Osteocyte (in vitro differentiated cells): ENCODE results near the gene FAM240B. TPM values are rescaled to one million over a fixed set of nuclear protein-coding genes. Genes with fewer than 3 reads are reported as not detected.

Experiments
- DNase-seq: peaks from one replicate; pipeline ENCODE4 v3.0.0; 2021; ENCODE audit warnings: mixed read lengths; ENCODE audit not compliant: unreplicated experiment; ENCODE audit errors: extremely low spot score
- H3K27ac Mint-ChIP-seq: one replicate; pipeline ENCODE4 v1.8.0; 2021; ENCODE audit warnings: mild to moderate bottlenecking, mixed read lengths; ENCODE audit not compliant: unreplicated experiment
- H3K27me3 Mint-ChIP-seq: one replicate; pipeline ENCODE4 v1.8.0; 2021; ENCODE audit warnings: mixed read lengths; ENCODE audit not compliant: unreplicated experiment
- H3K36me3 Mint-ChIP-seq: one replicate; pipeline ENCODE4 v1.8.0; 2021; ENCODE audit warnings: mixed read lengths; ENCODE audit not compliant: unreplicated experiment
- H3K4me1 Mint-ChIP-seq: one replicate; pipeline ENCODE4 v1.8.0; 2021; ENCODE audit warnings: mixed read lengths; ENCODE audit not compliant: unreplicated experiment
- H3K4me3 Mint-ChIP-seq: one replicate; pipeline ENCODE4 v1.8.0; 2021; ENCODE audit warnings: mild to moderate bottlenecking, moderate library complexity, mixed read lengths; ENCODE audit not compliant: unreplicated experiment
- H3K9me3 Mint-ChIP-seq: one replicate; pipeline ENCODE4 v1.8.0; 2021; ENCODE audit warnings: mixed read lengths; ENCODE audit not compliant: unreplicated experiment
- total RNA-seq: library from RNA; stranded (reverse); gene quantifications from 2 replicates; pipeline ENCODE4 v1.2.1, GENCODE V29; 2021
- TF ChIP-seq, protein P1 (sequence below): fragments of 200-600 bp; sonication (generic); IDR thresholded peaks from 2 replicates; pipeline ENCODE4 v1.5.0; 2021; ENCODE audit warnings: antibody characterized with exemption, mild to moderate bottlenecking, moderate library complexity

The FAM240B gene
- total RNA-seq, 1 donor from 2014 or later, result not detected

GRCh38 chr9:38683336-38683735, 36.6 kb downstream of the FAM240B start:
- Mint-ChIP-seq H3K36me3 (no peaks in the 10 kb centered on the region), H3K27ac (no peak overlapping the region), H3K27me3 (no peaks in the 10 kb centered on the region), H3K9me3 (no peaks in the 10 kb centered on the region), H3K4me1 (peaks cover 63% of the 10 kb centered on the region), H3K4me3 (no peak overlapping the region)
- DNase-seq, result no peak
- TF ChIP-seq, protein P1, sequence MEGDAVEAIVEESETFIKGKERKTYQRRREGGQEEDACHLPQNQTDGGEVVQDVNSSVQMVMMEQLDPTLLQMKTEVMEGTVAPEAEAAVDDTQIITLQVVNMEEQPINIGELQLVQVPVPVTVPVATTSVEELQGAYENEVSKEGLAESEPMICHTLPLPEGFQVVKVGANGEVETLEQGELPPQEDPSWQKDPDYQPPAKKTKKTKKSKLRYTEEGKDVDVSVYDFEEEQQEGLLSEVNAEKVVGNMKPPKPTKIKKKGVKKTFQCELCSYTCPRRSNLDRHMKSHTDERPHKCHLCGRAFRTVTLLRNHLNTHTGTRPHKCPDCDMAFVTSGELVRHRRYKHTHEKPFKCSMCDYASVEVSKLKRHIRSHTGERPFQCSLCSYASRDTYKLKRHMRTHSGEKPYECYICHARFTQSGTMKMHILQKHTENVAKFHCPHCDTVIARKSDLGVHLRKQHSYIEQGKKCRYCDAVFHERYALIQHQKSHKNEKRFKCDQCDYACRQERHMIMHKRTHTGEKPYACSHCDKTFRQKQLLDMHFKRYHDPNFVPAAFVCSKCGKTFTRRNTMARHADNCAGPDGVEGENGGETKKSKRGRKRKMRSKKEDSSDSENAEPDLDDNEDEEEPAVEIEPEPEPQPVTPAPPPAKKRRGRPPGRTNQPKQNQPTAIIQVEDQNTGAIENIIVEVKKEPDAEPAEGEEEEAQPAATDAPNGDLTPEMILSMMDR, result no peak

DNA sequence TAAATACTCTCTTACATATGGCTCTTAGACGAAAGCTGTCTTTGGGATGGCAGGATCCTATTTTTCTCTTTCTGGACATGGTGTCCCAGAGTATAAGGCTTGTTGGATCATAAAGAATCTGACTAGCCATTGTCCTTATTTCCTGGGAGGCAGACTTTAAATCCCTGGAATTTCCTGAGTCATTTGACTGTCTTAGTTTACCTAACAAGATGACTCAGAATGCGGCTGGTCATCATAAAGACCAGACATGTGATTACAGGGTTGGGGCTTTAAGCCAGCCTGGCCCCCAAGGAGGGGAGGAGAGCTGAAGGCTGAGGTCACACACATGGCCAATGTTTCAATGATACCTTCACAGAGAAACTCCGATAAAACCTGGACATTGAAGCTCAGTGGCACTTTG, 37.2 kb downstream of the FAM240B start:
- Mint-ChIP-seq H3K36me3 (no peaks in the 10 kb centered on the region), H3K9me3 (no peaks in the 10 kb centered on the region), H3K27me3 (peaks cover 3% of the 10 kb centered on the region), H3K4me3 (no peak overlapping the region), H3K4me1 (peaks cover 59% of the 10 kb centered on the region), H3K27ac (peak overlapping the region; percentile 61)
- TF ChIP-seq, protein P1, result no peak
- no peak for DNase-seq

- Mint-ChIP-seq H3K4me1 (peaks cover 58% of the 10 kb centered on the region), H3K27me3 (peaks cover 9% of the 10 kb centered on the region), H3K4me3 (no peak overlapping the region), H3K27ac (peak overlapping the region; percentile 61), H3K36me3 (peaks cover 3% of the 10 kb centered on the region), H3K9me3 (no peaks in the 10 kb centered on the region)
- DNase-seq, result no peak
- TF ChIP-seq, protein P1, result no peak
Measured at GRCh38 chr9:38681747-38682227, 38.1 kb downstream of the FAM240B start.

- Mint-ChIP-seq H3K4me3 (no peak overlapping the region), H3K4me1 (peaks cover 52% of the 10 kb centered on the region), H3K9me3 (no peaks in the 10 kb centered on the region), H3K27ac (no peak overlapping the region), H3K27me3 (peaks cover 11% of the 10 kb centered on the region), H3K36me3 (peaks cover 3% of the 10 kb centered on the region)
- no peak for DNase-seq
- TF ChIP-seq, protein P1, result no peak
Measured at GRCh38 chr9:38680837-38681445, 39.0 kb downstream of the FAM240B start.

DNA sequence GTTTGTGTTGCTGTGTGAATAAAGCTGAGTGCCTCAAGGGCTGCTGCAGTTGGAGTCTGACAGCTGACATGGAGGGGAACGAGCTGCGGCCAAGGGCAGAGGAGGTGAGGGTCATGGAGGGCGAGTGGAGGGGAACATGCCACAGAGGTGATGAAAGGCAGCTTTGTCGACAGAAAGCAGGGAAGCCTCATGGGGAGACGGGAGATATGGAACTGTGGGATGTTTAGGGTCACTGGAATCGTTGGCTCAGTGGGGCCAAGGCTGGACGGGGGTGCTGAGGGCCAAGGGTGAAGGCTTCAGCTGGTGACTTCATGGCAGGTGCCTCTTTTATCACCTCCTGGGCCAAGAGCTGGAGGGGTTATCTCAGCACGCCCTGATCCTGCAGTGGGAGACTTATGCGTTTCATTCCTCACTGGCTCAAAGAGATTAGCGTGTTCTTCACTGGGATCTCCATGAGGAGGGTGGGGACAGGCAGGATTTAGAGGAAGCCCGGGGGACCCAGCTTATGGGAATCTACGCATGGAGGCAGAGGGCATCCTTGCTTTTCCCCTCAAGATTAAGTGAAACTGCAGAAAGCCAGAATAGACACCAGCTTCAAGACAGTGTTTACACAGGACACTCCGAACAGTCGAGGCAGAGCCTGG, 42.2 kb downstream of the FAM240B start:
- H3K9me3 Mint-ChIP-seq, result no peaks in the 10 kb centered on the region
- DNase-seq, result no peak
- TF ChIP-seq, protein P1, result no peak
- H3K27ac Mint-ChIP-seq, result no peak overlapping the region
- H3K4me1 Mint-ChIP-seq, result peaks cover 56% of the 10 kb centered on the region
- H3K4me3 Mint-ChIP-seq, result no peak overlapping the region
- peaks cover 15% of the 10 kb centered on the region for H3K27me3 Mint-ChIP-seq
- peaks cover 3% of the 10 kb centered on the region for H3K36me3 Mint-ChIP-seq
